Suprapubic skin (tissue), 4 donors: ENCODE measurements around the gene GUCY1A1.

ENCODE experiments used
- EP300 ChIP-seq: sonication (generic); formaldehyde crosslinking; IDR thresholded peaks from one replicate; pipeline ENCODE4 v1.6.1; 2017; ENCODE audit warnings: antibody characterized with exemption
- POLR2A ChIP-seq, 2 donors: fragments of 450-650 bp; IDR thresholded peaks; one replicate each; pipeline ENCODE4 v1.6.1; 2017; ENCODE audit warnings: antibody characterized with exemption in 2 of 2, mild to moderate bottlenecking in 2 of 2, moderate library complexity in 2 of 2
- POLR2AphosphoS5 ChIP-seq, 3 donors: sonication (generic); formaldehyde crosslinking; IDR thresholded peaks; one replicate each; pipeline ENCODE4 v1.6.1; 2017; ENCODE audit warnings: antibody characterized with exemption in 3 of 3
- TF ChIP-seq, protein P1 (sequence below), 2 donors: fragments of 200-600 bp in 1 of 2; fragments of 450-650 bp in 1 of 2; sonication (generic) in 1 of 2; IDR thresholded peaks; one replicate each; pipeline ENCODE4 v1.5.1; 2016 to 2019; ENCODE audit warnings: antibody characterized with exemption in 2 of 2, mild to moderate bottlenecking in 1 of 2, moderate library complexity in 1 of 2

DNA sequence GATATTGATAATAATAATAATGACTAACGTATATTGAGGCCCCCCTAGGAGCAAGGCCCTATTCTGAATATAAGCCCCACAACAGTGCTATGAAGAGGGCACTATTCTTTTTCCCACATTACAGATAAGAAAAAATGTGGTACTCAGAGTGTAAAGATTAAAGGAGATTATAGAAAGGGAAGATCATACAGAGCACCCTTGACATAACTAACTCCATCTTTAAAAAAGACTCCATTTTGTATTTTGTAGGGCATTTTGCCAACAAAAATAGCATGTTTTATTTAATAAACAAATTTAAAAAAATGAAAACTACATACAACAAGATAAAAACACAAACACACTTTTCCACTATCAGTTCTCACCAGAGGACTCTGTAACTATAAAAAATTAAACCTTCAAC lies 42.1 kb downstream of the GUCY1A1 start:
- TF ChIP-seq, protein P1, sequence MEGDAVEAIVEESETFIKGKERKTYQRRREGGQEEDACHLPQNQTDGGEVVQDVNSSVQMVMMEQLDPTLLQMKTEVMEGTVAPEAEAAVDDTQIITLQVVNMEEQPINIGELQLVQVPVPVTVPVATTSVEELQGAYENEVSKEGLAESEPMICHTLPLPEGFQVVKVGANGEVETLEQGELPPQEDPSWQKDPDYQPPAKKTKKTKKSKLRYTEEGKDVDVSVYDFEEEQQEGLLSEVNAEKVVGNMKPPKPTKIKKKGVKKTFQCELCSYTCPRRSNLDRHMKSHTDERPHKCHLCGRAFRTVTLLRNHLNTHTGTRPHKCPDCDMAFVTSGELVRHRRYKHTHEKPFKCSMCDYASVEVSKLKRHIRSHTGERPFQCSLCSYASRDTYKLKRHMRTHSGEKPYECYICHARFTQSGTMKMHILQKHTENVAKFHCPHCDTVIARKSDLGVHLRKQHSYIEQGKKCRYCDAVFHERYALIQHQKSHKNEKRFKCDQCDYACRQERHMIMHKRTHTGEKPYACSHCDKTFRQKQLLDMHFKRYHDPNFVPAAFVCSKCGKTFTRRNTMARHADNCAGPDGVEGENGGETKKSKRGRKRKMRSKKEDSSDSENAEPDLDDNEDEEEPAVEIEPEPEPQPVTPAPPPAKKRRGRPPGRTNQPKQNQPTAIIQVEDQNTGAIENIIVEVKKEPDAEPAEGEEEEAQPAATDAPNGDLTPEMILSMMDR (IDR thresholded peaks at IDR 0.05): no peak
- TF ChIP-seq POLR2AphosphoS5 (IDR thresholded peaks at IDR 0.05): no peak
- TF ChIP-seq POLR2A (IDR thresholded peaks at IDR 0.05): no peak
- no peak for TF ChIP-seq EP300
